HG02759 (cell line): Measurements from ENCODE around the gene INTS1.
"Not testable (repeated sequence)": the region's sequence is repeated elsewhere in the genome, so short reads cannot be mapped to it uniquely, and the experiment has no call there.

Source experiments
- ATAC-seq: cut with Tn5 transposase; IDR thresholded peaks from one replicate; pipeline ENCODE4 v1.9.1; 2021; ENCODE audit warnings: mild to moderate bottlenecking, moderate library complexity; ENCODE audit not compliant: unreplicated experiment

Gene INTS1

GRCh38 chr7:1447551-1448244, 56.5 kb downstream of the INTS1 start:
- ATAC-seq: no peak

GRCh38 chr7:1447112-1447511, 57.1 kb downstream of the INTS1 start:
- ATAC-seq: no peak

GRCh38 chr7:1446620-1447032, 57.6 kb downstream of the INTS1 start:
- no peak for ATAC-seq

- not testable (repeated sequence) for ATAC-seq
Measured at GRCh38 chr7:1446026-1446425, 58.2 kb downstream of the INTS1 start.

GRCh38 chr7:1445341-1445740, 58.8 kb downstream of the INTS1 start:
- no peak for ATAC-seq

- no peak for ATAC-seq
Measured at GRCh38 chr7:1444925-1445322, 59.3 kb downstream of the INTS1 start.

GRCh38 chr7:1444214-1444924, 59.8 kb downstream of the INTS1 start:
- no peak for ATAC-seq

GRCh38 chr7:1443587-1444200, 60.5 kb downstream of the INTS1 start:
- ATAC-seq: not testable (repeated sequence)

GRCh38 chr7:1442355-1443124, 61.6 kb downstream of the INTS1 start:
- ATAC-seq: no peak

- ATAC-seq: no peak
Measured at GRCh38 chr7:1441615-1442354, 62.4 kb downstream of the INTS1 start.

- no peak for ATAC-seq
Measured at GRCh38 chr7:1440620-1441019, 63.6 kb downstream of the INTS1 start.

GRCh38 chr7:1439373-1440363, 64.5 kb downstream of the INTS1 start:
- ATAC-seq: no peak

- ATAC-seq: no peak
Measured at GRCh38 chr7:1438821-1439220, 65.4 kb downstream of the INTS1 start.

- ATAC-seq: no peak
Measured at GRCh38 chr7:1438208-1438607, 66.0 kb downstream of the INTS1 start.

GRCh38 chr7:1437155-1437880, 66.9 kb downstream of the INTS1 start:
- no peak for ATAC-seq

GRCh38 chr7:1436608-1437007, 67.6 kb downstream of the INTS1 start:
- ATAC-seq: no peak

GRCh38 chr7:1434891-1435670, 69.1 kb downstream of the INTS1 start:
- ATAC-seq: no peak

- no peak for ATAC-seq
Measured at GRCh38 chr7:1434165-1434718, 69.9 kb downstream of the INTS1 start.
